NCI-H2227 treated with DMSO at 0.1 percent for 48 hours (cell line): ENCODE results near the gene ZNF891.

Experiments used
- DNase-seq: peaks from one replicate; lab custom pipeline; 2025; lab: John Stamatoyannopoulos, UW

The ZNF891 gene

DNA sequence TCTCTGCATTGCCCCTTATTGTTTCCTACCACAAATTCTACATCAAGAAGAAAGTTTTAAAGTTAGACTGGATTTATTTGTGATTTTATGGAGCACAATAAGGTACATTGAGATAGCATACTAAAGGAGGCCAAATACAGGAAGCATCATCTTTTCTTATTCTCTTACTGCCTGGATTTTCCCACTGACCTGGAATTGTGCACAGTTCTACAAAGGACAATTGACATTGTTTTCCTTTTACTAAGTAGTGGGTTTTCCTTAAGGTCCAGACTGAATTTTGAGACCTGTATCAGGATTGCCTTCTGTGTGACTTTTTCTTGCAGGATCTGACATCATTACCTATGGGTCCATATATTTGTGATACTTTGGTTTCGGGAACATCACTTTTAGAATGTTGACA lies 68.1 kb downstream of the ZNF891 start:
- DNase-seq, result no peak

DNA sequence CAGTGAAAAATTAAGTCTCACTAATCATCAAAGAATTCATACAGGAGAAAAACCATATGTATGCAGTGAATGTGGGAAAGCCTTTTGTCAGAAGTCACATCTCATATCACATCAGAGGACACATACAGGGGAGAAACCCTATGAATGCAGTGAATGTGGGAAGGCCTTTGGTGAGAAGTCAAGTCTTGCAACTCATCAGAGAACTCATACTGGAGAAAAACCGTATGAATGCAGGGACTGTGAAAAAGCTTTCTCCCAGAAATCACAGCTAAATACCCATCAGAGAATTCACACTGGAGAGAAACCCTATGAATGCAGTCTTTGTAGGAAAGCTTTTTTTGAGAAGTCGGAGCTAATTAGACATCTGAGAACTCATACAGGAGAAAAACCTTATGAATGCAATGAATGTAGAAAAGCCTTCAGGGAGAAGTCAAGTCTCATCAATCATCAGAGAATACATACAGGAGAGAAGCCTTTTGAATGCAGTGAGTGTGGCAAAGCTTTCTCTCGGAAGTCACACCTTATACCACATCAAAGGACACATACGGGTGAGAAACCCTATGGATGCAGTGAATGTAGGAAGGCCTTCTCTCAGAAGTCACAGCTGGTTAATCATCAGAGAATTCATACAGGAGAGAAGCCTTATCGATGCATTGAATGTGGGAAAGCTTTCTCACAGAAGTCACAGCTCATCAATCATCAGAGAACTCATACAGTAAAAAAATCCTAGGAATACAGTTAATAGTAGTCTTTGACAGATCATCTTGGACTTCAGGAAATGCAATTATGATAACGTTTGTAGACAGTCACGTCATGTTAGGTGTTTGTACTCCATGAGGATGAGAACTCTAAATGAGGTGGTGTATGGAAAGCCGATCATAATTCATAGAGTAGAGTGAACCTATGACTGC lies 71.6 kb downstream of the ZNF891 start:
- DNase-seq, result no peak

DNA sequence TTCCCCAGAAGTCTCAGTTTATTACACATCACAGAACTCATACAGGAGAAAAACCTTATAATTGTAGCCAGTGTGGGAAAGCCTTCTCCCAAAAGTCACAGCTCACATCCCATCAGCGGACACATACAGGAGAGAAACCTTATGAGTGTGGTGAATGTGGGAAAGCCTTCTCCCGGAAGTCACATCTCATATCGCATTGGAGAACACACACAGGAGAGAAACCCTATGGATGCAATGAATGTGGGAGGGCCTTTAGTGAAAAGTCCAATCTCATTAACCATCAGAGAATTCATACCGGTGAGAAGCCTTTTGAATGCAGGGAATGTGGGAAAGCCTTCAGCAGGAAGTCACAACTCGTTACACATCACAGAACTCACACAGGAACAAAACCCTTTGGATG lies 72.6 kb downstream of the ZNF891 start:
- DNase-seq, result no peak
